ENCODE measurements around the gene CD33.
"Not testable (repeated sequence)": the region's sequence is repeated elsewhere in the genome, so short reads cannot be mapped to it uniquely, and the experiment has no call there.

Gene CD33

GRCh38 chr19:51224898-51225393 lies at the start of gene CD33:
Gene CD33 (plus strand): TSS chr19:51225080. CDS start chr19:51225119, 39 bp downstream.
- H3K27ac ChIP-seq, result not testable (repeated sequence)

DNA sequence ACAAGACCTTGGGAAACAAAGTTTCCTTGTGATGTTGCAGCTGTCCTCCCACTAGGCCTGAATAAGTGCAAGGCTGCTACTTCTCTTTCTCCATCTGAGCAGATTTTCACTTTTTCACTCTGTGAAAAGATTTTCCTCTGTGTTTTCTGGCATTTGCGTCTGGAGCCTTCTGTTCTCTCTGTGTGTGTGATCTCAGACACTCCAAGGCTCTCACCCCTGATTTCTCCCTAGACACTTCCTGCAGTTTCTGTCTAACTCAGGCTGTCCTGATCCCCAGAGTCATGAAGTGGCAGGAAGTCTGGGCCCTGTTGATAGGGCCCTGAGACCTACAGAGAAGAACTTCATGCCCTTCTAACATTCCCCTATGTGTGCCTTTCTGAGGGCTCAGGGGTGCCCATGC lies 45.6 kb upstream of the CD33 start:
- TF ChIP-seq, protein P1, sequence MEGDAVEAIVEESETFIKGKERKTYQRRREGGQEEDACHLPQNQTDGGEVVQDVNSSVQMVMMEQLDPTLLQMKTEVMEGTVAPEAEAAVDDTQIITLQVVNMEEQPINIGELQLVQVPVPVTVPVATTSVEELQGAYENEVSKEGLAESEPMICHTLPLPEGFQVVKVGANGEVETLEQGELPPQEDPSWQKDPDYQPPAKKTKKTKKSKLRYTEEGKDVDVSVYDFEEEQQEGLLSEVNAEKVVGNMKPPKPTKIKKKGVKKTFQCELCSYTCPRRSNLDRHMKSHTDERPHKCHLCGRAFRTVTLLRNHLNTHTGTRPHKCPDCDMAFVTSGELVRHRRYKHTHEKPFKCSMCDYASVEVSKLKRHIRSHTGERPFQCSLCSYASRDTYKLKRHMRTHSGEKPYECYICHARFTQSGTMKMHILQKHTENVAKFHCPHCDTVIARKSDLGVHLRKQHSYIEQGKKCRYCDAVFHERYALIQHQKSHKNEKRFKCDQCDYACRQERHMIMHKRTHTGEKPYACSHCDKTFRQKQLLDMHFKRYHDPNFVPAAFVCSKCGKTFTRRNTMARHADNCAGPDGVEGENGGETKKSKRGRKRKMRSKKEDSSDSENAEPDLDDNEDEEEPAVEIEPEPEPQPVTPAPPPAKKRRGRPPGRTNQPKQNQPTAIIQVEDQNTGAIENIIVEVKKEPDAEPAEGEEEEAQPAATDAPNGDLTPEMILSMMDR (IDR thresholded peaks at IDR 0.05), result no peak
- no peak for TF ChIP-seq ZFX (IDR thresholded peaks at IDR 0.05; ENCODE audit: borderline replicate concordance)
- H3K27ac ChIP-seq, result no peak overlapping the region

DNA sequence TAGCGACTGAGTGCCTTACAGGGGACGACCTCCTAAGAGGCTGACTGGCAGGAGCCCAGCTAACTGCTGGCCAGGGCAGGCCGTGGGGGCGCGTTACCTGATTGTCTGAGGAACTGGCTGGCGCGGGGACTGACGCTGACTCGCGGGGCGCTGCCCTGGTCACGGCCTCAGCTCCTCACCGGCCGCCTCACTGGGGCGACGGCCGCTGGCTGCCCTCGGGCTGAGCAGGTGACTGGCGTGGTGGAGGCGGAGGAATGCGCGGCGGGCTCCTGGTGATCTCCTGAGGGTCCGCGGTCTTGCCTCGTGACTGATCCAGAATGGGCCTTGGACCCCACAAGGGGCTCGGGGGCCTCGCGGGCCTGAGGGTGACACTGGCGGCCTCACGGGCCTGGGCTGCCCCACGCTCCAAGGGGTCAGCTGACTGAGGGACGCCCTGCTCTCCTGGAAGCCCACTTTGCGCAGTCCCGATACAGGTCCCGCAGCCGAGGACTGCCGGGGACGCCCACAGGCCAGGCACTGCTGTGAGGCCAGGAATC lies 43.4 kb upstream of the CD33 start:
- no peak for TF ChIP-seq ZFX (IDR thresholded peaks at IDR 0.05; ENCODE audit: borderline replicate concordance)
- TF ChIP-seq, protein P1 (IDR thresholded peaks at IDR 0.05), result no peak
- peak overlapping the region; percentile 71 for H3K27ac ChIP-seq

DNA sequence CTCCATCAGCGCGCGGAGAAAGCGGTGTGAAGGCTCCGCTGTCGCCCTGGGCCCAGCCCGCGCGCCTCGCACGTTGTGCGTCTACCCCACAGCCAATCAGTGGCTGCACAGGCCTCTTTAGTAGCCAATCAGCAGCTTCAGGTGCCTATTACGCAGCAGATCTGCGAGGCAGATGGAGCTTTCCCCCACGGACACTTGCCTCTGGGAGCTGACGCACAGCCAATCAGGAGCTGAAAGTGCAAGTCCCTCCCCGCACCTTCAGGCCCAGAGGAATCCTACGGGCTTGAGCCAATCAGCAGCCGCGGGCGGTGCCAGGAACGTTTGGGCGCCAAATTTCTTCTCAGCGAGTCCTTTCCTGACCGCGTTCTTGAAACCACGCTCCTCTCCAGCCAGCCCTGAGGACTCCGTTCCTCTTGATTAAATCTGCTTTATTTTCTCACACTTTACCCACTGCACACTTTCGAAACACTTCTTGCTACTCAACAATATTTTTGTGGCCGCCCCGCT lies 42.9 kb upstream of the CD33 start:
- TF ChIP-seq ZFX (IDR thresholded peaks at IDR 0.05; ENCODE audit: borderline replicate concordance), result no peak
- TF ChIP-seq, protein P1 (IDR thresholded peaks at IDR 0.05), result no peak
- H3K27ac ChIP-seq, result peak overlapping the region; percentile 71

DNA sequence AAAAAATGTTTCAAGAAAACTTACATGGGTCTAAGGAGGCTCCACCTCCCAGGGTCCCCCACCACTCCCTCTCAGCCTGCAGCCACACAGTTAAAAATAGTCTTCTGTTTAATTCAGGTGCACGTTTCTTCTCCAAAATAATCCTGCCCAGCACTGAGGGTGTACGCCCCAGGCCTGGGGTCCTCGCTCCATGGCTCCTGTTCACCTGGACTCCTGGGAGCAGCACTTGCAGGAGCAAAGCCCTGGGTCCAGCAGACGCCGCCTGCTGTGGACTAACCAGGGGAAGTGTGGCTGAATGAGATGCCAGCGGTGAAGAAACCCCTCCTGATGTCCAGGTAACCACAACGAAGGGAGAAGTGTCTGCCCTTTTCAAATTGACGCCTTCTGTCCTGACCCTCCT lies 41.3 kb upstream of the CD33 start:
- TF ChIP-seq, protein P1 (IDR thresholded peaks at IDR 0.05), result no peak
- no peak for TF ChIP-seq ZFX (IDR thresholded peaks at IDR 0.05; ENCODE audit: borderline replicate concordance)
- no peak overlapping the region for H3K27ac ChIP-seq

GRCh38 chr19:51185069-51185867 lies 39.6 kb upstream of the CD33 start:
- H3K27ac ChIP-seq, result no peak overlapping the region
- no peak for TF ChIP-seq ZFX (IDR thresholded peaks at IDR 0.05; ENCODE audit: borderline replicate concordance)
- TF ChIP-seq, protein P1 (IDR thresholded peaks at IDR 0.05), result no peak

GRCh38 chr19:51185868-51186215 lies 39.0 kb upstream of the CD33 start:
- no peak for TF ChIP-seq ZFX (IDR thresholded peaks at IDR 0.05; ENCODE audit: borderline replicate concordance)
- TF ChIP-seq, protein P1 (IDR thresholded peaks at IDR 0.05), result no peak
- no peak overlapping the region for H3K27ac ChIP-seq

Data from 22Rv1 (cell line).